Measurements from ENCODE around the gene LRRC4C.

- TF ChIP-seq USF1 (IDR thresholded peaks at IDR 0.05) = no peak
- no peak for TF ChIP-seq ZBTB7A (IDR thresholded peaks at IDR 0.05; ENCODE audit: low read depth)
- no peak for TF ChIP-seq EP300 (IDR thresholded peaks at IDR 0.05; ENCODE audit: borderline replicate concordance)
- no peak for TF ChIP-seq RAD21 (IDR thresholded peaks at IDR 0.05; ENCODE audit: low read depth)
Observed at GRCh38 chr11:40826601-40827000, 632.9 kb downstream of the LRRC4C start.
